ENCODE data around the gene OPHN1.

- TF ChIP-seq POLR2AphosphoS5 (IDR thresholded peaks at IDR 0.05; ENCODE audit: low read depth): no peak
- TF ChIP-seq CTCF (conservative IDR thresholded peaks at IDR 0.05; ENCODE audit: low read depth in 2 of 2): no peak
- TF ChIP-seq EZH2 (IDR thresholded peaks at IDR 0.05; ENCODE audit: low read depth, unreplicated experiment): no peak
- no peak for TF ChIP-seq EZH2phosphoT487 (IDR thresholded peaks at IDR 0.05; ENCODE audit: unreplicated experiment)
- TF ChIP-seq REST (IDR thresholded peaks at IDR 0.05; ENCODE audit: unreplicated experiment): no peak
- TF ChIP-seq CREB1 (CRISPR knock-in tag; IDR thresholded peaks at IDR 0.05; ENCODE audit: low read depth): no peak
- TF ChIP-seq ETS1 (IDR thresholded peaks at IDR 0.05): no peak
- TF ChIP-seq ZNF114 (CRISPR knock-in tag; IDR thresholded peaks at IDR 0.05): no peak
- no peak for TF ChIP-seq JUNB (IDR thresholded peaks at IDR 0.05; ENCODE audit: unreplicated experiment)
- TF ChIP-seq ZNF462 (CRISPR knock-in tag; IDR thresholded peaks at IDR 0.05): no peak
- no peak for TF ChIP-seq NANOG (IDR thresholded peaks at IDR 0.05; ENCODE audit: borderline replicate concordance)
- no peak for TF ChIP-seq STAT1 (IDR thresholded peaks at IDR 0.05; ENCODE audit: unreplicated experiment)
These were observed 293.5 kb downstream of the OPHN1 start for GRCh38 chrX:68139791-68140190.
